ENCODE results near the gene NPTX1.

- TF ChIP-seq CTCF (IDR thresholded peaks at IDR 0.05) (no peak), POLR2A (IDR thresholded peaks at IDR 0.05) (no peak)
These were observed 42.3 kb downstream of the NPTX1 start for GRCh38 chr17:80433916-80434666.

Data from thyroid gland (tissue), 4 donors.